Hematopoietic multipotent progenitor cell treated with erythropoietin and hydrocortisone succinate and interleukin-3 and kit ligand, for 6 days (in vitro differentiated cells): ENCODE measurements around the gene MMP1.
A peak's percentile ranks its signal among the peaks of the same experiment; 100 is the strongest.

ENCODE experiments used
- DNase-seq: peaks from one replicate; pipeline ENCODE4 v3.0.0-alpha.2; 2015

Gene MMP1

DNA sequence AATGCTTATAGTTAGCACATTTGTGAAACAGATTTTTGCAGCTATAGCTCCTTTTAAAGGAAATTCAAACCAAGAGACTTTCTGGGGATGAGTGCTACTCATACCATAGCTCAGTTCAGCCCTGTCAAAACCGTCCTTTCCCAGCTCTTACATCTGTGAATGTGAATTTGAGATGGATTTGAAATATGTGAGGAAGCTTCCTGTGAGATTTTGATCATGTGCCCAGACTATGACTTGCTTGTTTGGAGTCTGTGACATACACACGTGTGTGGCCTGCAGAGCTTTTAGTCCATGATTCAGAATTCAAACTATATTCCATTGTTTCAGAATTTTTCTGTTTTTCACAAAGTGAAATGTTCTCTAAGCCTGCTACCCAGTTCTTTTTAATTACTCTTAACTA, 4.4 kb upstream of the MMP1 start:
- peak; percentile 9 for DNase-seq

- DNase-seq: no peak
These were observed 2.8 kb upstream of the MMP1 start for GRCh38 chr11:102800767-102801166.

- no peak for DNase-seq
These were observed 1.9 kb upstream of the MMP1 start for GRCh38 chr11:102799681-102800340.

DNA sequence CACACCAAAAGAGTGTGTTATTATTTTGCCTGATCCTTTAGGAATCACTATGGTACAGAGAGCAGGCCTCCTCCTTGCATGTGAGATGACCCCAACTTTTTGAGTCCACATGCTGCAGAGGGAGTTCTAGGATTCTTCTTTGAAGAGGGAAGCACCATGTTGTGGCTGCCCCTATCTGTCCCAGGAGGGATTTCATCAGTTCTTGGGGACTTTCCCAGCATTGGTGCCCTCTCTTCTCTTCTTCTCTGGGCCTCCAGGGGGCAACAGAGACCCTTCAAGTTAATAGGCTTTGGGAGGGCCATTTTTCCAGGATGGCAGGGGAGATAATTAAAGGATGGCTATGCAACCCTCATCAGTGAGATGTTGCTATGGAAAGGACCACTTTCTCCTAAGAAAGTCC, 3.6 kb downstream of the MMP1 start:
- peak; percentile 68 for DNase-seq

DNA sequence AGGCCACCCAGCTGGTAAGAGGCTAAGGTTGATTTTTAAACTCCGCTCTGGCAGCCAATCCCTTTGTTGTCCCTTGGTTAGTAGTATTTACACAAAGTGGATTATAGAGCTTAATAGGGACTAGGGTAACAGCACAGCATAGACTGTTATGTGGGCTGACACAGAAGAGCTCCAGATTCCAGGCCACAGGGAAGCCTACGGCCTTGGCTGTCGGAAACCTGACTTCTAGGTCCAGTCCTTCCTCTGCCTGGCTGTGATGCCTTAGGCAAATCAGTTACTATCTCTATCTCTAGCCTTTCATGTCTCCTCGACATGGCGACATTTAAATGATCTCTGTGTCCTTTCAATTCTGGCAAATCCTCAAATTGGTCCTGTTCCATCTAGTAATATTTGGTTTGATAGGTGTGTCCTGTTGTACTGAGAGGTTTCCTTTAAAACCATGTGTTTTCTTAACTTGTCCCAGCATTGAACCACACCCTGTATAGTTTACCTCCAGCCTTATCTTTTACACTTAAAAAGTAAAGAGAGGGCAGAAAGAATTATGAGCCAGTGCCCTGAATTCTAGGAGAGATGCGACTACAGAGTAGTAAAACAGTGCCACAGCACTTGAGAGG, 4.2 kb downstream of the MMP1 start:
- no peak for DNase-seq

DNA sequence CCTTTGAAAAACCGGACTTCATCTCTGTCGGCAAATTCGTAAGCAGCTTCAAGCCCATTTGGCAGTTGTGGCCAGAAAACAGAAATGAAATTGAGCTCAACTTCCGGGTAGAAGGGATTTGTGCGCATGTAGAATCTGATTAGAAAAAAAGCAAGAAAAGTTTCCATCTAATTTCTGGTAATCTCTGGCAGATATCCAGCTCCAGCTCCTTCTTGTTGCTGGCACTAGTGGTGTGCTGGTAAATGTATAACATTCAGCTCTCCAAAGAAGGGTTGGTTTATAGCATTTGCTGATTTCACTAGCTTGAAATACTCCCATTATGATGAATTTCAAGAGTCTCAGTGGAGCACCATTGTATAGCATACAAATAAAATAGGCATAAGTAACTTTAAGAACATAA, 5.4 kb downstream of the MMP1 start:
- DNase-seq: no peak

GRCh38 chr11:102791271-102792036, 6.5 kb downstream of the MMP1 start:
- no peak for DNase-seq

- no peak for DNase-seq
These were observed 9.5 kb downstream of the MMP1 start for GRCh38 chr11:102788334-102788995.

DNA sequence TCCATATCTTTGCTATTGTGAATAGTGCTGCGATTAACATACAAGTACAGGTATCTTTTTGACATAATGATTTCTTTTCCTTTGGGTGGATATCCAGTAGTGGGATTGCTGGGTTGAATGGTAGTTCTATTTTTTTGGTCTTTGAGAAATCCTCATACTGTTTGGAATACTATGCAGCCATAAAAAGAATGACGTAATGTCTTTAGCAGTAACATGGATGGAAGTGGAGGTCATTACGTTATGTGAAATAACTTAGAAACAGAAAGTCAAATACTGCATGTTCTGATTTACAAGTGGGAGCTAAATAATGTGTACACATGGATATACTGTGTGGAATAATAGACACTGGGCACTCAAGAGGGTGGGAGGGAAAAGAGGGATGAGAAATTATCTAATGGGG, 13.6 kb downstream of the MMP1 start:
- no peak for DNase-seq

DNA sequence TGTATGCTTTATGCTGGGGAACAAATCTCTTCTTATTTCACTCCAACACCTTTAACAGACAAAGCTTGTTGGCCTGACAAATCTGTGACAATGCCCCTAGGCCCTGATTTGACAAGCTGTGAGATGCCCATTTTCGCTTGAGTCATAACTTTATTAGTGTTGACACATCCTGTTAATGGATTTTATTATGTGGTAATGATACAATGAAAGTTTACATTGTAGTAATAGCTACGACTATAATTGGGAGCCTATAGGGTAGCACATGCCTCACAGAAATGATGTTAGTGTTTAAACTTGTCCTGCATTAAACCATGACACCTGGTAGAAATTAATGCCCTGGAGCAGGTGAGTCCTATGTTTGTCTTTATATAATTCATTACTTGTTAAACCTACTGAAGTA, 14.2 kb downstream of the MMP1 start:
- DNase-seq: no peak

DNA sequence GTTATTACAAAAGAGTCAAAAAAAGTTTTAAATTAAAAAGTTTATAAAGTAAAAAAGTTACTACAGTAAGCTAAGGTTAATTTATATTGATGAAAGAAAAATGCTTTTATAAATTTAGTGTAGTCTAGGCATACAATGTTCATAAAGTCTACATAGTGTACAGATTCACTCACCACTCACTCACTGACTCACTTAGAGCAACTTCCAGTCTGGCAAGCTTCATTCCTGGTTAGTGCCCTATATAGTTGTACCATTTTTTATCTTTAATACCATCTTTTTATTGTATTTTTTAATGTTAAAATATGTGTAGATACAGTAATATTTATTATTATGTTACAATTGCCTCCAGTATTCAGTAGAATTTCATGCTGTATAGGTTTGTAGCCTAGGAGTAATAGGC, 14.9 kb downstream of the MMP1 start:
- DNase-seq: no peak

DNA sequence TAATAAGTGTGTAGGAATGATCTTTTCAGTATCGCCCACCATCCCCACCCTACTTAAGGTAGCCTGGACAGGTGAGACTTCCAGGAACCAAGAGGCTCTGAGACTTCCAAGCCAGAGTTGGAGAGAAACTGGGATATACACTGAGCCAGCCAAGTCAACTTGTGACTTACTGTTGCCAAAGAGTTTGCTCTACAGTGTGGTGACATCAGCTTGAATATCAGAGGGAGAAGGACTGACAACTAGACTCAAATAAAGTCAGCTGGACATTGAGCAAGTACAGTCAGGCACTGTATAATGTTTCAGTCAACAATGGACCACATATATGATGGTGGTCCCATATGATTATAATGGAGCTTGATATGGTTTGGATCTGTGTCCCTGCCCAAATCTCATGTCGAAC, 16.3 kb downstream of the MMP1 start:
- no peak for DNase-seq

- peak; percentile 24 for DNase-seq
These were observed 17.5 kb downstream of the MMP1 start, which contains the start of gene MMP10 for GRCh38 chr11:102780491-102780918. Gene MMP10, minus strand, starts transcription at chr11:102780628. Its CDS starts 37 bp downstream, at chr11:102780591.

- no peak for DNase-seq
These were observed 21.5 kb downstream of the MMP1 start for GRCh38 chr11:102776454-102776853.

DNA sequence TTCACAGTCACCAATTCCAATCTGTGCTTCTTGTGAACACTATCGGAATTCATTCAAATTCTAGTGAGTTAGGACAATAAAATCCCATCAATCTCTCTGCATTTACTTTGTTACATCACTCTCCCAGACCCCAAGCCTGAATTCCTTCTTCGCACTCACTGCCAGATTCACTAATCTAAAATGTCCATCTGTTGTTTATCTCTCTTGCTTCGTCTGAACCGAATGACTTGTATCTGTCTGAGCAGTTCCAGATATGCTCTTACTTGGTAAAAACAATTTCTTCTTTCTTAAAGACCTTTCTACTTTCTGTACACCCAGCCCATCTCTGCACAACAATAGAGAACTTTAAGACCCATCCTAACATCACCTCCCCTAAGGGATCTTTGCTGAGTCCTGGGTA, 24.6 kb downstream of the MMP1 start:
- no peak for DNase-seq

DNA sequence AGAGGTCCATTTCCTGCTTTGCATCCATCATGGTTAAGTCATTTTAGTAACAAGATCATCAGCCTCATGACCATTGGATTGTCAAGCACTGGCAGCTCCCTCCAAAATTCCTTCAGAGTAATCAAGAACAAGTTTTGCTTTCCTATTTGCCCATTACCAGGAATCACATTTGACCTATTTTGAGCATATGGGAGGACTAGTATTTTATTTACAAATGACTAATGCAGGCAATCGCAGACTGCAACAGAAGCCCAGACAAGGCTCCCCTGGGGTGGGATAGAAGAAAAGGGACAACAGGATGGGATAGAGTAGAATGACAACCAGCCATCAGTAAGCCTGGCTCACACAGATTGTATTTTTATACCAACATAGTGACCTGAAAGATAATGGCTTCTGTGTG, 26.6 kb downstream of the MMP1 start:
- no peak for DNase-seq

DNA sequence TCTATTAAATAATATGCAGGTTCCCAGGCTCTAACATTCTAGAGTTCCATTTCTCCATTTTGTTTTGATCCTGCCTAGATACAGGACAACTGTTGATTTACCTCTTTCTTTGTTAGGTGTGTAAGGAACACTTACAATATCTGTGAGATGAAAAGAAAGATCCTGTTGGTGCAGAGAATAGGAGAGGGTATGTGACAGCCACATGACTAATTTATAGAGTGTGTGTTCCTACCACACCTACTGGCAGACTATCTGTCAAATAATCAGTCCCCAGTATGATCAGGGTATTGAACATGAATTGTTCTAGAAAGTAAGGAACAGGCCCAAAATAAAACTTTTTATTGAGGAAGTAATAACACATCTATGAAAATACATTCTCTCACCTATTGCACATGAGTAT, 27.8 kb downstream of the MMP1 start:
- no peak for DNase-seq

GRCh38 chr11:102767800-102768199, 30.2 kb downstream of the MMP1 start:
- DNase-seq: no peak

DNA sequence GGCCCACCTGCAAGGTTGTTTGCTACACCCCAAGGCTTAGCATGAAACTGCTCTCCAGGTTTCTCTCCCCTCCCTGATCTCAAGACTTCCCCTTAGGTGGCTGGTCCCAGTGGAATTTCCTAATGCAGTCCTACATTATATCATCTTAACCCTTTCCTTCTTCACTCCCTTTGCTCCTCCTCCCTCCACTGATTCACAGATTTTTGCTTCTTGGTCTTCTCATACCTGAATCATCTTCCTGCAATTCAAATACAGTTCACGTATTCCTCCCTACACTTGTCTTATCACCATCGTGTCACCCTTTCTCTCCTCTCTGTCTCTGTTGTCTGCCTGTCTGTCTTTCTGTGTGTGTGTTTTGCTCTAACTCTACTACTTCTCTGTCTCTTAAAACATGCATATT, 34.5 kb downstream of the MMP1 start:
- DNase-seq: no peak

GRCh38 chr11:102762361-102762767, 35.6 kb downstream of the MMP1 start:
- no peak for DNase-seq

DNA sequence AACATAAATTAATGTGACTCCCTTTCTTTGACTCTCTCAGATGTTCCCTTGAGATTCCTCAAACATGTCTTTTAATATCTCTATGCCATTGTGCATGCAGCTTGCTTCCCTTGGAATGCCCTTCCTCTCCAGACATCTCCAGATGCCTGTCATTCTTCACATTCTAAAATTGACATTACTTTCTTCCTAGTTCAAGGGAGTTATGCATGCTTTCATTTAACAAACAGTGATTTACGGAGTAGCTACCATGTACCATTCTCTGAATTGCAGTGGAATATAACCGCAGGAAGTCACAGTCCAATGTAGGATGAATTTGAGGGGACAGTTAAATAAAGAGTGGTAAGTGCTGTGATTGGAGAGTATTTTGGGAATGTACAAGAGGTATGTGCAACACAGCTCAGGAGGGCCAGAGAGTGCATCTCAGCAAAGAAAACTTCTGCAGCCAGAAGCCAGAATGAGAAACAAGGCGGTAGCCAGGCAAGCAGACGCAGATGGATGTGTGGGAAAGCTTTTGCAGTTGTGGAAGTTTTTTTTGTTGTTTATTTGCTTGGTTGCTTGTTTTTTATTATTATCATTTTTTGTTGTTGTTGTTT, 36.2 kb downstream of the MMP1 start:
- no peak for DNase-seq

DNA sequence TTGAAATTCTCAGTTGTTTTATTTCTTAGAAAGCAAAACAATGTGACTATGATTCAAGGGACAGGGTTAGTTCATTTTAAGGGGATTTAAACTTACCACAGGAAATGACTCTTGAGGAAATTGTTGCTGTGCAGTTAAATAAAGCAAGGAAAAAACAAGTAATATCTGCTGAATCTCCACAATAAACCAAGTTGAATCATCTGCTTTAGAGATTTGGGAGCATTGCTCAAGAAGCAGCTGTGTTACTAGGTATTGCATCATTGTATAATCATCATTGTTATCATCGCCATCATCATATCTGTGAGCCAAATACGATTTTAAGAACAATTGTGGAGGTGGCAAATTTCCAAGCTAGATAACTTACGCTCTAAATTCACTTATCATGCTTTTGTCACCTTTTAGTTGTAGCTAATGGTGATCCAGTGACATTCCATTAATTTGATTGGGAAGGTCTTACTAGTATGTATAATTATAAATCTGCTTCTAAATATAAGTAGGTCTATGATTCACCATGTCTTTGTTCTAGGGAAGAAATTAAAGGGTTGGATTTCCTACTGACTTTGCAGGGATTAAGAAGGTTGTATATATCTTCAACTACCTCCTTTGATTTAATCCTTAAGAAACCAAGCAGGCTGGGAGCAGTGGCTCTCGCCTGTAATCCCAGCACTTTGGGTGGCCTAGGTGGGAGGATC, 37.5 kb downstream of the MMP1 start:
- DNase-seq: peak; percentile 63
